PFSK-1 (cell line): ENCODE results near the gene NOL9.

Experiments used
- FOXP2 ChIP-seq: optimal IDR thresholded peaks from 2 replicates; pipeline ENCODE3; 2011; ENCODE audit warnings: borderline replicate concordance, control low read depth, inconsistent platforms; ENCODE audit not compliant: insufficient read depth; ENCODE audit errors: extremely low read length, extremely low read depth
- POLR2AphosphoS5 ChIP-seq: IDR thresholded peaks from 2 replicates; pipeline ENCODE4 v1.6.1; 2012; ENCODE audit warnings: low read depth, mild to moderate bottlenecking, control low read depth, low read length, moderate library complexity
- REST ChIP-seq, 2 experiments: IDR thresholded peaks; 2 replicates each; pipeline versions ENCODE4 v1.6.1 to v1.8.0; 2011 to 2012; ENCODE audit warnings: low read depth in 2 of 2, low read length in 2 of 2, control low read depth in 1 of 2, inconsistent platforms in 1 of 2, mild to moderate bottlenecking in 1 of 2, moderate library complexity in 1 of 2; ENCODE audit not compliant: insufficient read depth in 1 of 2
- SIN3A ChIP-seq: IDR thresholded peaks from 2 replicates; pipeline ENCODE4 v1.6.1; 2012; ENCODE audit warnings: mild to moderate bottlenecking, low read length, moderate library complexity, borderline replicate concordance; ENCODE audit not compliant: insufficient read depth
- TAF1 ChIP-seq: IDR thresholded peaks from 2 replicates; pipeline ENCODE4 v1.6.1; 2012; ENCODE audit warnings: low read length, control low read depth, borderline replicate concordance; ENCODE audit not compliant: insufficient read depth

NOL9 gene

GRCh38 chr1:6483761-6484117 is 70.6 kb downstream of the NOL9 start:
- no peak for TF ChIP-seq REST (IDR thresholded peaks at IDR 0.05; ENCODE audit: insufficient read depth in 1 of 2, low read depth in 2 of 2, low read length in 2 of 2)
- no peak for TF ChIP-seq POLR2AphosphoS5
- no peak for TF ChIP-seq TAF1
- no peak for TF ChIP-seq FOXP2
- no peak for TF ChIP-seq SIN3A

GRCh38 chr1:6483017-6483760 is 71.1 kb downstream of the NOL9 start:
- TF ChIP-seq REST (IDR thresholded peaks at IDR 0.05; ENCODE audit: insufficient read depth in 1 of 2, low read depth in 2 of 2, low read length in 2 of 2), result no peak
- TF ChIP-seq POLR2AphosphoS5, result no peak
- TF ChIP-seq TAF1, result no peak
- TF ChIP-seq FOXP2, result no peak
- TF ChIP-seq SIN3A, result no peak

GRCh38 chr1:6481820-6482219 is 72.5 kb downstream of the NOL9 start:
- no peak for TF ChIP-seq SIN3A

GRCh38 chr1:6477039-6477820 is 77.1 kb downstream of the NOL9 start:
- TF ChIP-seq SIN3A (no peak), FOXP2 (no peak), REST (IDR thresholded peaks at IDR 0.05; ENCODE audit: insufficient read depth in 1 of 2, low read depth in 2 of 2, low read length in 2 of 2) (no peak), TAF1 (no peak), POLR2AphosphoS5 (no peak)

GRCh38 chr1:6476483-6476882 is 77.8 kb downstream of the NOL9 start:
- no peak for TF ChIP-seq REST (IDR thresholded peaks at IDR 0.05; ENCODE audit: insufficient read depth in 1 of 2, low read depth in 2 of 2, low read length in 2 of 2)
- no peak for TF ChIP-seq TAF1
- TF ChIP-seq SIN3A, result no peak
